ENCODE data around the gene APBA2. TPM values are rescaled to one million over a fixed set of nuclear protein-coding genes. Genes with fewer than 3 reads are reported as not detected.

APBA2 gene
- total RNA-seq, 2 donors from 2014 or later = 0.77 to 1.0 TPM

- TF ChIP-seq CTCF (IDR thresholded peaks at IDR 0.05) = no peak
- no peaks in the 10 kb centered on the region for H3K9me3 ChIP-seq
- DNase-seq = no peak
- H3K4me1 ChIP-seq = no peaks in the 10 kb centered on the region
- no peaks in the 10 kb centered on the region for H3K27me3 ChIP-seq
- no peaks in the 10 kb centered on the region for H3K36me3 ChIP-seq
- H3K27ac ChIP-seq = no peak overlapping the region
- intact Hi-C loops (cut with DNase I) = no loop called here
- H3K4me3 ChIP-seq = no peak overlapping the region
- no peak overlapping the region for H3K9ac ChIP-seq (ENCODE audit: low read depth in 2 of 2, low read length in 2 of 2)
These were observed 15.3 kb downstream of the APBA2 start for GRCh38 chr15:28900892-28901586.

GRCh38 chr15:28901587-28901980, 15.8 kb downstream of the APBA2 start:
- DNase-seq = no peak
- H3K27me3 ChIP-seq = no peaks in the 10 kb centered on the region
- no peaks in the 10 kb centered on the region for H3K36me3 ChIP-seq
- H3K9me3 ChIP-seq = no peaks in the 10 kb centered on the region
- no peak overlapping the region for H3K27ac ChIP-seq
- H3K4me1 ChIP-seq = no peaks in the 10 kb centered on the region
- H3K9ac ChIP-seq (ENCODE audit: low read depth in 2 of 2, low read length in 2 of 2) = no peak overlapping the region
- intact Hi-C loops (cut with DNase I) = no loop called here
- TF ChIP-seq CTCF (IDR thresholded peaks at IDR 0.05) = no peak
- no peak overlapping the region for H3K4me3 ChIP-seq

- Histone ChIP-seq H3K4me1 (no peaks in the 10 kb centered on the region), H3K4me3 (no peak overlapping the region), H3K9me3 (no peaks in the 10 kb centered on the region), H3K36me3 (no peaks in the 10 kb centered on the region), H3K27me3 (no peaks in the 10 kb centered on the region), H3K27ac (no peak overlapping the region), H3K9ac (ENCODE audit: low read depth in 2 of 2, low read length in 2 of 2) (no peak overlapping the region)
- DNase-seq = no peak
- no peak for TF ChIP-seq CTCF (IDR thresholded peaks at IDR 0.05)
- intact Hi-C loops (cut with DNase I) = no loop called here
These were observed 16.4 kb downstream of the APBA2 start for GRCh38 chr15:28901987-28902745.

GRCh38 chr15:28902856-28903255, 17.1 kb downstream of the APBA2 start:
- H3K27ac ChIP-seq = no peak overlapping the region
- intact Hi-C loops (cut with DNase I) = no loop called here
- no peak for DNase-seq

GRCh38 chr15:28903555-28903954, 17.8 kb downstream of the APBA2 start:
- Histone ChIP-seq H3K27me3 (no peaks in the 10 kb centered on the region), H3K9me3 (no peaks in the 10 kb centered on the region), H3K27ac (no peak overlapping the region), H3K4me3 (no peak overlapping the region), H3K36me3 (no peaks in the 10 kb centered on the region), H3K4me1 (no peaks in the 10 kb centered on the region), H3K9ac (ENCODE audit: low read depth in 2 of 2, low read length in 2 of 2) (no peak overlapping the region)
- no peak for DNase-seq
- TF ChIP-seq CTCF (IDR thresholded peaks at IDR 0.05) = no peak
- intact Hi-C loops (cut with DNase I) = no loop called here

More at GRCh38 chr15:28902856-28903255, 17.1 kb downstream of the APBA2 start:
- no peak overlapping the region for H3K9ac ChIP-seq (ENCODE audit: low read depth in 2 of 2, low read length in 2 of 2)
- no peaks in the 10 kb centered on the region for H3K4me1 ChIP-seq
- no peaks in the 10 kb centered on the region for H3K27me3 ChIP-seq
- H3K9me3 ChIP-seq = no peaks in the 10 kb centered on the region
- H3K36me3 ChIP-seq = no peaks in the 10 kb centered on the region
- TF ChIP-seq CTCF (IDR thresholded peaks at IDR 0.05) = no peak
- H3K4me3 ChIP-seq = no peak overlapping the region

All from colonic mucosa (tissue), 4 donors.